GM12878 (cell line): ENCODE results near the gene NET1. TPM values are rescaled to one million over a fixed set of nuclear protein-coding genes. Genes with fewer than 3 reads are reported as not detected.

Source experiments
- ATAC-seq: fragments of 200-7000 bp; cut with Tn5 transposase; 3 replicates; pipeline ENCODE4 v1.9.1; 2020; ENCODE audit warnings: mild to moderate bottlenecking, moderate library complexity
- BruUV-seq: library from RNA; stranded (reverse); fragments of 400-500 nt; replicated peaks from 2 replicates; lab custom pipeline; 2021; lab: Mats Ljungman, UMichigan
- CTCF ChIA-PET: fragments of 300-600 bp; sonication (Branson Sonifier 250); formaldehyde crosslinking; extraction: SDS; loops from one replicate; lab custom pipeline; 2021; ENCODE audit warnings: inconsistent platforms; lab: Yijun Ruan, JAX
- POLR2A ChIA-PET: fragments of 350-600 bp; formaldehyde crosslinking; extraction: SDS; loops from one replicate; lab custom pipeline; 2021; ENCODE audit warnings: inconsistent platforms; lab: Charles Lee
- RAD21 ChIA-PET: fragments of 300-600 bp; sonication (Branson Sonifier 250); formaldehyde crosslinking; loops from one replicate; lab custom pipeline; 2023; ENCODE audit warnings: antibody characterized with exemption; ENCODE audit not compliant: unreplicated experiment; lab: Charles Lee
- SMC1A ChIA-PET: fragments of 300-600 bp; sonication (Branson Sonifier 250); formaldehyde crosslinking; loops from one replicate; lab custom pipeline; 2023; ENCODE audit not compliant: unreplicated experiment, uncharacterized antibody; lab: Charles Lee
- DNase-seq: peaks from one replicate; pipeline ENCODE4 v3.0.0-alpha.2; 2011; ENCODE audit warnings: low read depth, low spot score
- FAIRE-seq: peaks from 3 replicates; lab custom pipeline; 2011; peaks lifted over from hg19 to GRCh38; lab: Jason Lieb, UNC
- H2AFZ ChIP-seq: 2 replicates; pipeline ENCODE4 v1.6.0; 2011; ENCODE audit warnings: low read depth, low read length, control low read depth; ENCODE audit not compliant: control insufficient read depth
- H3K27ac ChIP-seq: 2 replicates; pipeline ENCODE4 v1.5.1; 2011; ENCODE audit warnings: control low read depth; ENCODE audit not compliant: control insufficient read depth, insufficient read depth
- H3K27me3 ChIP-seq, 2 experiments: replicated peaks in 1 of 2; 2 replicates each; pipeline versions ENCODE4 v1.6.0 to v1.6.1; 2011; ENCODE audit warnings: low read length in 1 of 2; ENCODE audit not compliant: control insufficient read depth in 2 of 2, insufficient read depth in 2 of 2
- H3K36me3 ChIP-seq, 2 experiments: 2 replicates each; pipeline ENCODE4 v1.5.1; 2011; ENCODE audit warnings: low read length in 1 of 2; ENCODE audit not compliant: control insufficient read depth in 2 of 2, insufficient read depth in 2 of 2
- H3K4me1 ChIP-seq: 2 replicates; pipeline ENCODE4 v1.6.1; 2011; ENCODE audit warnings: mild to moderate bottlenecking, low read length, moderate library complexity, mixed read lengths; ENCODE audit not compliant: control insufficient read depth, insufficient read depth
- H3K4me2 ChIP-seq: 2 replicates; pipeline ENCODE4 v1.6.0; 2011; ENCODE audit warnings: control low read depth; ENCODE audit not compliant: control insufficient read depth, insufficient read depth
- H3K4me3 ChIP-seq: fragments of 200-600 bp; sonication (generic); 2 replicates; pipeline ENCODE4 v1.5.1; 2016
- H3K79me2 ChIP-seq: 2 replicates; pipeline ENCODE4 v1.6.0; 2011; ENCODE audit warnings: low read length; ENCODE audit not compliant: control insufficient read depth, insufficient read depth
- H3K9ac ChIP-seq: 2 replicates; pipeline ENCODE4 v1.8.0; 2011; ENCODE audit warnings: low read length, control low read depth, mixed read lengths; ENCODE audit not compliant: control insufficient read depth, insufficient read depth
- H3K9me3 ChIP-seq: replicated peaks from 3 replicates; pipeline ENCODE4 v1.5.1; 2011; ENCODE audit warnings: mild to moderate bottlenecking, low read length; ENCODE audit not compliant: control insufficient read depth, insufficient read depth
- H4K20me1 ChIP-seq: 2 replicates; pipeline ENCODE4 v1.6.0; 2011; ENCODE audit not compliant: control insufficient read depth, insufficient read depth
- CUX1 ChIP-seq: IDR thresholded peaks from 2 replicates; pipeline ENCODE4 v1.6.1; 2012; ENCODE audit warnings: improper control_type of control experiment, low read depth, low read length; ENCODE audit not compliant: insufficient replicate concordance
- TCF12 ChIP-seq: IDR thresholded peaks from 2 replicates; pipeline ENCODE4 v1.6.1; 2011; ENCODE audit warnings: low read depth, mild to moderate bottlenecking, low read length
- ZNF622 ChIP-seq: fragments of 450-650 bp; IDR thresholded peaks from 2 replicates; pipeline ENCODE4 v1.6.1; 2017; ENCODE audit warnings: mild to moderate bottlenecking, inconsistent platforms
- WGBS: methylation state at CpG from one replicate; pipeline ENCODE4 v1.1.6; 2016; ENCODE audit warnings: low lambda C conversion rate; ENCODE audit not compliant: insufficient replicate concordance, insufficient coverage; ENCODE audit errors: missing lambda C conversion rate; 5-methylcytosine and 5-hydroxymethylcytosine counted together
- in situ Hi-C: fragments of 300-500 bp; cut with MboI; formaldehyde crosslinking; loops from 9 replicates; pipeline ENCODE4 v1.14.3; 2018; ENCODE audit warnings: mixed read lengths
- intact Hi-C: fragments of 100-400 bp; cut with micrococcal nuclease; formaldehyde crosslinking; loops from one replicate; pipeline ENCODE4 v1.14.2; 2022; ENCODE audit not compliant: unreplicated experiment
- polyA plus RNA-seq, 11 experiments: library from polyadenylated mRNA; depleted of rRNA in 4 of 11; unstranded in 6 of 11; stranded (reverse) in 5 of 11; fragments of >200 nt; fragmentation: Nextera tagmentation in 4 of 11; fragmentation: Illumina TruSeq in 1 of 11; extraction: Ambion mirVana in 4 of 11; extraction: Trizol in 1 of 11; gene quantifications; 1 replicate in 1 of 11; 2 replicates in 10 of 11; pipeline versions ENCODE4 v1.2.1 to v1.2.3, GENCODE V29; 2011 to 2016; ENCODE audit warnings: inconsistent platforms in 2 of 11, missing spikeins in 2 of 11, low read depth in 1 of 11
- total RNA-seq, 4 experiments: library from RNA; depleted of rRNA in 3 of 4; stranded (reverse); fragments of >200 nt in 3 of 4; fragmentation: Illumina TruSeq in 1 of 4; extraction: Trizol in 1 of 4; gene quantifications; 2 replicates each; pipeline versions ENCODE4 v1.2.1 to v1.2.3, GENCODE V29; 2013 to 2021

The NET1 gene
- total and polyA plus RNA-seq, 10 of the 15 experiments (the other 5 are each of a cell fraction or from before 2014, with no cell fraction given), result 6.5 to 22.7 (median 18.4) TPM

GRCh38 chr10:5393529-5393928, 18.8 kb upstream of the NET1 start (continued):
- TF ChIP-seq CUX1 (no peak), ZNF622 (no peak)

DNA sequence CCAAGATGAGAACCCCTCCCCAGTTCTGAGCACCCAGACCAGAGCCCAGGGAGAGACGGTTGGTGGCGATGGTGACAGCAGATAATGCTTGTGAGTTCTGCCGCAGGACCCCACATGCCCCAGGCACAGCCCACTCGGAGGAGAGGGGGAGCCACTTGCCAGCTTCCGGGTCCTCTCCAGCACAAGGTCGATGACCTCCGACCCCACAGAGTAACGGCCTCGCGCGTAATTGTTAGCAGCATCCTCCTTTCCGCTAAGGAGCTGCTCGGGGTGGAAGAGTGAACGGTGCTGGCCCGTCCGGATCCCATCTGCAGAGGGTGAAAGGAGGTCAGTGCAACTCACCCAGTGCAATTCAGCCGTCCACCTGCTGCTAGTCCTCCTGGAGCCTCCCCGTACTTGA, 17.2 kb upstream of the NET1 start:
- intact Hi-C loops, result no loop called here

More for the DNA sequence above, 17.2 kb upstream of the NET1 start:
- in situ Hi-C loops, result no loop called here
- H3K36me3 ChIP-seq, result no peaks in the 10 kb centered on the region
- no peak overlapping the region for H3K9ac ChIP-seq
- no peaks in the 10 kb centered on the region for H3K79me2 ChIP-seq
- RAD21 ChIA-PET, result no interaction called here
- no peak for DNase-seq
- H3K4me2 ChIP-seq, result no peak overlapping the region
- WGBS, result 64% methylated on average over 18 of the region's 18 CpGs
- CTCF ChIA-PET, result interaction anchor here (1.0 kb wide), 1 partner anchor 12 kb away, joined by 3 read pairs; no protein-coding TSS in a partner anchor
- H3K27me3 ChIP-seq, result no peaks in the 10 kb centered on the region; a peak in 1 of 4 replicates
- no peaks in the 10 kb centered on the region; the same call in 1 of the 3 replicates for H3K9me3 ChIP-seq
- H3K4me1 ChIP-seq, result no peaks in the 10 kb centered on the region
- SMC1A ChIA-PET, result interaction anchor here (1.0 kb wide), 1 partner anchor 111 kb away, joined by 3 read pairs; no protein-coding TSS in a partner anchor
- BruUV-seq, result no TSS peak
- no peak overlapping the region for H3K27ac ChIP-seq
- no peak for FAIRE-seq
- no peak overlapping the region for H2AFZ ChIP-seq
- no peak for TF ChIP-seq TCF12
- no peaks in the 10 kb centered on the region for H4K20me1 ChIP-seq
- POLR2A ChIA-PET, result no interaction called here
- no peak overlapping the region for H3K4me3 ChIP-seq
- no peak for ATAC-seq
